22Rv1 (cell line): ENCODE data around the gene INSL3.

Experiments used
- ZFX ChIP-seq: fragments of 450-650 bp; IDR thresholded peaks from 2 replicates; pipeline ENCODE4 v1.6.1; 2017; ENCODE audit warnings: antibody characterized with exemption, borderline replicate concordance
- TF ChIP-seq, protein P1 (sequence below): fragments of 450-650 bp; IDR thresholded peaks from 2 replicates; pipeline ENCODE4 v1.5.1; 2017; ENCODE audit warnings: mild to moderate bottlenecking

- TF ChIP-seq, protein P1, sequence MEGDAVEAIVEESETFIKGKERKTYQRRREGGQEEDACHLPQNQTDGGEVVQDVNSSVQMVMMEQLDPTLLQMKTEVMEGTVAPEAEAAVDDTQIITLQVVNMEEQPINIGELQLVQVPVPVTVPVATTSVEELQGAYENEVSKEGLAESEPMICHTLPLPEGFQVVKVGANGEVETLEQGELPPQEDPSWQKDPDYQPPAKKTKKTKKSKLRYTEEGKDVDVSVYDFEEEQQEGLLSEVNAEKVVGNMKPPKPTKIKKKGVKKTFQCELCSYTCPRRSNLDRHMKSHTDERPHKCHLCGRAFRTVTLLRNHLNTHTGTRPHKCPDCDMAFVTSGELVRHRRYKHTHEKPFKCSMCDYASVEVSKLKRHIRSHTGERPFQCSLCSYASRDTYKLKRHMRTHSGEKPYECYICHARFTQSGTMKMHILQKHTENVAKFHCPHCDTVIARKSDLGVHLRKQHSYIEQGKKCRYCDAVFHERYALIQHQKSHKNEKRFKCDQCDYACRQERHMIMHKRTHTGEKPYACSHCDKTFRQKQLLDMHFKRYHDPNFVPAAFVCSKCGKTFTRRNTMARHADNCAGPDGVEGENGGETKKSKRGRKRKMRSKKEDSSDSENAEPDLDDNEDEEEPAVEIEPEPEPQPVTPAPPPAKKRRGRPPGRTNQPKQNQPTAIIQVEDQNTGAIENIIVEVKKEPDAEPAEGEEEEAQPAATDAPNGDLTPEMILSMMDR: no peak
- no peak for TF ChIP-seq ZFX
Observed at GRCh38 chr19:17826508-17827056, 5.3 kb upstream of the INSL3 start.
